Hippocampal formation (tissue), 2 donors: ENCODE data around the gene GLRX5.
"Not testable (repeated sequence)": the region's sequence is repeated elsewhere in the genome, so short reads cannot be mapped to it uniquely, and the experiment has no call there.

ENCODE experiments used
- DNase-seq, 2 donors: peaks; one replicate each; lab custom pipeline; 2025; lab: John Stamatoyannopoulos, UW

The GLRX5 gene

DNA sequence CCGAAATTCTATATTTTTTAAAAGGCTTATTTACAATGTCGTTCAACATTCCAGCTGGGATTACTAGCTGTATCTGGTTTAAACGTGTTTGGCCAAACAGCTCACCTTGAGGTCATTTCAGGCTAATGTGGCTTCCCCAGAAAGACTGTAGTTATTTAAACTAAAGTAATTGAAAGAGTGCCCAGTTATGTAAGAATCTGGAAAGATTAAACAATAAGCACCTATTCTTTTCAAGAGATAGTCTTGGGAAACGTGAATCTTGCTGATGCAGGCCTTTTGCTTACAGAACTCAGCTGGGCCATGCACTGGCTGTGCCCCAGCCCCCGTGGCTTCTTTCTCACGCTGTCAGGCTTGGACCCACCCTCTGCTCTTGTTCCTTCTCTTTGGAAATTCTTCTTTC lies 24.4 kb downstream of the GLRX5 start:
- no peak for DNase-seq

DNA sequence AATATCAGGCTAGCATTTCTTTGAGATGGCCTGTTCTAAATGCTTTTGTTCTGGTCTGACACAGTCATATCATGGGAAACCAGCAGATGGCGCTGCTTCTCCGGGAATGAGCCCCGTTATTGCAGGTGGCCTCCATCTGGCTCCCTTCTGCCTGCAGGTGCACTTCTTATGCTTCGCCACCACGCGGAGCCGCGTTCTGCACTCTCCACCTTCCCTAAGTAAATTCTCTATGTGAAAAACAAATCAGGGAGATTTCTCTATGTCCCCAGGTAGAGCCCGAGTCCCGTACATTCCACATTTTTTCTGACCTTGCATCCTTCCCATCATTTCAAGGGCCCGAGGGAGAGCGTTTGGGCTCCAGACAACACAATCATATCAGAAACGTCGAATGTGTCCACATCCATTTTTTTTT lies 26.2 kb downstream of the GLRX5 start:
- peak; percentile 63 to 70 for DNase-seq

DNA sequence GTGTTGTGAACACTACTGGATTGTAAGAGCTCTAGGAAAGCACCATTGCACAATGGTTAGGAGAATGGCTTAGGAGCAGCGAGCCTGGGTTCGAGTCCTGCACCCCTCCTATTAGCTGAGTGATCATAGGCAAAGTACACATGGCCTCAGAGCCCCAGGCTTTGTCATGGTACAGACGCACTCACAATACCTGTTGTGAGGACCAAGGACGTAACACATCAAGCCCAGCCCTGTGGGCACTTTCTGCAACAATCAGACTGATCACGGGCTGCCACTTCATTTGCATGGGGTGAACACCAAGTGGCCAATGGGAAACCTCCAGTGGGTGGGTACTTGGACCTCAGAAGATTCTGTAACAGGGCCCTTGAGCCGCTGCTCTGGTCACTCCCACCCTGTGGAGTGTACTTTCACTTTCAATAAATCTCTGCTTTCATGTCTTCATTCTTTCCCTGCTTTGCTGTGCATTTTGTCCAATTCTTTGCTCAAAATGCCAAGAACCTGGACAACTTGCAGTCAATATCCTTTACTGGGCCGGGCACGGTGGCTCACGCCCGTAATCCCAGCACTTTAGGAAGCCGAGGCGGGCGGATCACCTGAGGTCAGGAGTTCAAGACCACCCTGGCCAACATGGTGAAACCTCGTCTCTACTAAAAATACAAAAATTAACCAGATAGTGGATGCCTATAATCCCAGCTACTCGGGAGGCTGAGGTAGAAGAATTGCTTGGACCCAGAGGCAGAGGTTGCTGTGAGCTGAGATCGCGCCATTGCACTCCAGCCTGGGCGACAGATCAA lies 28.2 kb downstream of the GLRX5 start:
- no peak for DNase-seq

DNA sequence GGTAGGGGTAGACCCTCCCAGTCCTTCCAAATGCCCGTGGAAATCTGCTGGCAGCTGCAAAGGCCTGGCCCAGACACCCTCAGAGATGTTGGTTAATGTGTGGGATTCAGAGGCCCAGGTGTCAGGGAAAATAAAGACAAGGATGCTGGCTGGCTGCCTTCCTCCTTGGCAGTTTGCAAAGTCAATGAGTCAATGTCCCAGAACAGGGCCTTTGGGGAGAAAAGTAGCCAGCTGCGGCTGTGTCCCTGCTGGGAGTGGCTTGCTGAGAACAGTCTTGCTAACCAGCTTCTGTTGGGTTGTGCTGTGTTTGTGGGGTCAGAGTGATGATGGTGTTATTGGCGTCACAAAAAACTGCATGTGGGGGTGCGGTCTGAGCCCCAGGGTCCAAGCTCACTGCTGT lies 29.2 kb downstream of the GLRX5 start:
- DNase-seq = no peak

DNA sequence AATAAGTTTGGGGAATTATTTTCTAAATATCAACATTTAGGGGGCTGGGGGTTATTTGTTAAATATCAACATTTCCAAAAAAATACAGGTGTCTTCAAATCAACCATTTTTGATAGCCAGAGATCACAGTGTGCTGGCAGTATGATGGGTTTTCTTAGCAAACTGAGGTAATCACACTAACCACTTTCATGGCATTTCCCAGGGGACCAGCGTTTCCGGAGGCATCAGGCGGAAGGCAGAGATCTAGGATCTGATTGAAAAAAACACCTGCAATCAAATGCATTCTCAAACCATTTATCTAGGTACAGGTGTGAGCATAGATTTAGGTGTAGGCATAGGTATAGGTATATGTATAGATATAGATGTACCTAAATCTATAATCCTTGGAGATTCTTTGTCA lies 34.6 kb downstream of the GLRX5 start:
- DNase-seq = no peak

DNA sequence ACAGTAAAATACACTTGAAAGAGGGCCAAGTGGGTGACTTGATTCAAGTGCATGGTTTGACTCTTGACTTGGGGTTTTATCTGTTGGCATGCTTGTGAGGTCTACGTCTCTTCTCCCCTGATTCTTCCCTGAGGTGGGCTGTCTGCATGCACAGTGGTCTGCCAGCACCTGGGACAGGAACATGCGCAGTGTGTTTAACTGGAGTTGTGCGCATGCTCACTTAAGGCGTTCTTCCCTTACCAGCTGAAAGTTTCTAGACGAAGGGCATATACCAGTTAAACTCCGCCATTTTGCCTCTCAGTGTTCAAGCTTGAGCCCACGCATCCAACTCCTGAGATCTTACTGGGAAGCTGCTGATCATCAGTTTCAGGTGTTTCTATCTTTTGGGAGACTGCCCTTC lies 38.5 kb downstream of the GLRX5 start:
- no peak for DNase-seq

DNA sequence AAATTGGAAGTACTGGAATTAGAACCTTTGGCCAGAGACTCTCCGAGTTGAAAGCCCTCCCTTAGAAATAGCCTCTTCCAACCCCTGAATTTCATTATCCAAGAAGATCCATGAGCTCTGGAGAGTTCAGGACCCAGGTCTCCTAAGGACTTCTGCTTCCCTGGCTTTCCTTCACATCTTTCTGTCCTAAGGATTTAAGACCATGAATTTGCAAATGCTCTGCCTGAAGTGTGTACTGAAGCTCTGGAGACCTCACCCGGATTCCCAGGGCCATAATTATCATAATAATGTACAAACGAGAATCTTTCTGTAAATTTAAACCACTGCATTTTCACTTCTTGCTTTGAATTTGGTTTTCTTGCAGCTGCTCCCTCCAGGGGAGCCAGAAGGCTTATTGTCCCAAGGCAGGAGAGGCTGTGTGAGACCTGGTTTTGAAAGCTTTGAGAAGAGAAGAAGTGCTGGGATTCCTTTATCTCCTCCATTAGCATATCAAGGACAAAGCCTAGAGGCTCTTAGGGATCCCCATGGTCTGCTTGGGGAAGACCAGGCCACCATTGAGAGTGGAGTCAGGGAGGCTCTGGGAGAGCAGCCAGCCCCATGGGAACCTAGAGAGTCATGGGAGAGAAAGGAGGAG lies 41.1 kb downstream of the GLRX5 start:
- no peak for DNase-seq

DNA sequence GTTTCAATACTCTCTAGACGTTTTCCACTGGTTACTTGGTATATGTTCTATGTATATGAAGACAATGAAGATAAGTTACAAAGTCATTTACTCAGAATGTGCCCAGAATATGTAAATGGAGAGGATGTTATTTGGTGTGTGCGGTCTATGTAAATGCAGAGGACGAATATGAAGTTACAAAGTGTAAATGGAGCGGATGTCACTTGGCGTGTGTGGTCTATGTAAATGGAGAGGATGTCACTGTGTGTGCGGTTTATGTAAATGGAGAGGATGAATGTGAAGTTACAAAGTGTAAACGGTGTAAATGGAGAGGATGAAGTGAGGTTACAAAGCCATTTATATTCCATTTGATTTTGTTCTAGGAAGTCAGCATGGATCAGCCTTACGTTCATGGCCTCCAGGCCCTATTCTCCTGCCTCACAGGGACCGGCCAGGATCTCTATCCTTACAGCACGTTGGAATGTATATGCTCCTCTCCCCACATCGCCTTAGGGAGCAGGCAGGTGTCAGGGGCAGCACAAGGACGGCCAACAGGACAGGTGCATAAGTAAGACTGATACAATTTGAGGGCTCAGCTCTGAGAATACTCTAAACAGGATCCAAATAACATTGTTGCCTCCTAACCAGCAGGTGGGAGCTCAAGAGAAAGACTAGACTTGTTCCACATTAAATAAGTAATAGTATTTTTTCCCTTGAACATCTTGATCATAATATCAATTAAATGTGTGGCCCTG lies 42.4 kb downstream of the GLRX5 start:
- no peak for DNase-seq

DNA sequence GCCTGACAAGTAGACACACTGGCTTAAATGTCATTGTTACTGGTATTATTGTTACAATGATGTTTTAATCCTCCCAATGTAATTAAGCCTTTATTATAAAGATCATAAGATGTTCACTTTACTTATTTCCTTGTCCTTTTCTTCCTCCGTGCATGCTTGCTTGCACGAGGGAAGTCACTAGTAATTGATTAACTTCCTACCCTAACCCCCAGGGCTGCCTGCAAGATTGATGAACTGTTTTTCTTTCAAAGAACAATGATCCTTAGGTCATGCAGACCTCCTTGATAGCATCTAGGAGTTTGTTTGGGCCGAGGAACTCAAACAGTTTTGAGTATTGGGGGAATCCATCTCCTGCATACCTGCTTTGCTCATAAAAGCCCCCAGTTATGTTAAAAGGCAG lies 43.0 kb downstream of the GLRX5 start:
- DNase-seq = no peak

DNA sequence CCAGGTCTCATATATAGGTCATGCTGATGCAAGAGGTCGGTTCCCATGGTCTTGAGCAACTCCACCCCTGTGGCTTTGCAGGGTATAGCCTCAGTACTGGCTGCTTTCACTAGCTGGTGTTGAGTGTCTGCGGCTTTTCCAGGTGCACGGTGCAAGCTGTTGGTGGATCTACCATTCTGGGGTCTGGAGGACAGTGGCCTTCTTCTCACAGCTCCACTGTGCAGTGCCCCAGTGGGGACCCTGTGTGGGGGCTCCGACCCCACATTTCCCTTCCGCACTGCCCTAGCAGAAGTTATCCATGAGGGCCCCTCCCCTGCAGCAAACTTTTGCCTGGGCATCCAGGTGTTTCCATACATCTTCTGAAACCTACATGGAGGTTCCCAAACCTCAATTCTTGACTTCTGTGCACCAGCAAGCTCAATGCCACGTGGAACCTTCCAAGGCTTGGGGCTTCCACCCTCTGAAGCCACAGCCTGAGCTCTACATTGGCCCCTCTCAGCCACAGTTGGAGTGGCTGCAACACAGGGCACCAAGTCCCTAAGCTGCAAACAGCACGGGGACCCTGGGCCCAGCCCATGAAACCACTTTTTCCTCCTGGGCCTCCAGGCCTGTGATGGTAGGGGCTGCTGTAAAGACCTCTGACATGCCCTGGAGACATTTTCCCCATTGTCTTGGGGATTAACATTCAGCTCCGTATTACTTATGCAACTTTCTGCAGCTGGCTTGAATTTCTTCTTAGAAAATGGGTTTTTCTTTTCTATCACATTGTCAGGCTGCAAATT lies 49.2 kb downstream of the GLRX5 start:
- not testable (repeated sequence) for DNase-seq

DNA sequence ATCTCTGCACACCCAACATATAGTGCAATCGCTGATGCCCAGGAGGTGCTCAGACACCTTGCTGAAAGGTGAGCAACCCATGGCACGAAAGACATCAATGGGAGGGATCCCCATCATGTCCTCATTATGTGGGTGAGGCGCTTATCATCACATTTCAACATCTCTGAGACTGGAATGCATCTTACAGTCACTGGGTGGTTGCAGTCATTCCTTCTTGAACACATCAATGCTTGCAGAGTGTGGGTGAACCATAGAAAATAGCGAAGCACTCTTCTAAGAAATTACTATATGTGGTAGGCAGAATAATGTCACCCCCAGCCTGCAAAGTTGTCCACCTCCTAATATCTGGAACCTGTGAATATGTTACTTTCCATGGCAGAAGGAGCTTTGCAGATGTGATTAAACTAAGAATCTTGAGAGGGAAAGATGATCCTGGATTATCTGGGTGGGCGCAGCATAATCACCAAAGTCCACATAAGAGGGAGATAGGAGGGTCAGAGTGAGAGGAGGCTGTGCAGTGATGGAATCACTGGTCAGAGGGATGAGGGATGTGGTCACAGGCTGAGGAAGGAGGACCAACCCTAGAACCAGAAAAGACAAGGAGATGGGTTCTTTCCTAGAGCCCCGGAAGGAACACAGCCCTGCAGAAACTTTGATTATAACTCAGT lies 51.2 kb downstream of the GLRX5 start:
- DNase-seq = no peak

DNA sequence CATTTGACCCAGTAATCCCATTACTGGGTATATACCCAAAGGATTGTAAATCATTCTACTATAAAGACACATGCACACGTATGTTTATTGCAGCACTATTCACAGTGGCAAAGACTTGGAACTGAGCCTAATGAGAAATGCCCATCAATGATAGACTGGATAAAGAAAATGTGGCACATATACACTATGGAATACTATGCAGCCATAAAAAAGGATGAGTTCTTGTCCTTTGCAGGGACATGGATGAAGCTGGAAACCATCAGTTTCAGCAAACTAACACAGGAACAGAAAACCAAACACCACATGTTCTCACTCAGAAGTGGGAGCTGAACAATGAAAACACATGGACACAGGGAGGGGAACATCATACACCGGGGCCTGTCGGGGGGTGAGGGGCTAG lies 56.3 kb downstream of the GLRX5 start:
- not testable (repeated sequence) for DNase-seq
